ENCODE measurements around the gene MAML3. TPM values are rescaled to one million over a fixed set of nuclear protein-coding genes. Genes with fewer than 3 reads are reported as not detected.
A peak's percentile ranks its signal among the peaks of the same experiment; 100 is the strongest.

The MAML3 gene
- total RNA-seq, 4 donors from 2014 or later = 16.1 to 40.0 (median 18.1) TPM

DNA sequence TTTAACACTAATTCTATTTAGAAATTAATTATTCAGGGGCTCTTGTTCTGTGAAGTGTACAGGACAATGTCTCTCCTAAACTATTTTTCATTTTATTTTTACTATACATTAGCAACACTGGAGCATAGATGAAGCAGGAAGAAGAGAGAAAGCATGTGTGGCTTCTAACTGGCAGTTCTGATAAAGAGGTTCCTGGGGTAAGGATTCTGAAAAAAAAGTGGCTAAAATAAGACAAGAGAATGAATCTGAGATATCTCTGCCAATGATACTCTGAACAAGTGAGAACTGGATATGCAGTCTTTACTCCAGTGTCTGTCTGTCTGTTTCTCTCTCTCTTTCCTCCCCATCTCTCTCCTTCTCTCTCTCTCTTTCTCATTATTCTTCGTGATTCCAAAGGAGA is 125.9 kb downstream of the MAML3 start:
- WGBS, 2 donors (ENCODE audit: low coverage in 1 of 2) = 40 to 83% methylated on average over 1 of the region's 1 CpG
- no peak for DNase-seq
- H3K27ac ChIP-seq = no peak overlapping the region
- in situ Hi-C loops (cut with MboI; ENCODE audit: low pct_ligation_motif_present in 1 of 4, low pct_unique_long_range_greater_than_20kb in 1 of 4, low sequenced_read_pairs in 3 of 4) (no loop called here), intact Hi-C loops (cut with DNase I; ENCODE audit: low total_unique reads) (no loop called here)
- no peak overlapping the region for H3K4me3 ChIP-seq
- H3K4me1 ChIP-seq = peaks cover 0 to 12% (median 4%) of the 10 kb centered on the region in 4 donors
- no peak for TF ChIP-seq POLR2A (IDR thresholded peaks at IDR 0.05)
- no peak for TF ChIP-seq EP300 (IDR thresholded peaks at IDR 0.05; ENCODE audit: low read depth)
- TF ChIP-seq POLR2AphosphoS5 (IDR thresholded peaks at IDR 0.05) = no peak
- TF ChIP-seq, protein P1, sequence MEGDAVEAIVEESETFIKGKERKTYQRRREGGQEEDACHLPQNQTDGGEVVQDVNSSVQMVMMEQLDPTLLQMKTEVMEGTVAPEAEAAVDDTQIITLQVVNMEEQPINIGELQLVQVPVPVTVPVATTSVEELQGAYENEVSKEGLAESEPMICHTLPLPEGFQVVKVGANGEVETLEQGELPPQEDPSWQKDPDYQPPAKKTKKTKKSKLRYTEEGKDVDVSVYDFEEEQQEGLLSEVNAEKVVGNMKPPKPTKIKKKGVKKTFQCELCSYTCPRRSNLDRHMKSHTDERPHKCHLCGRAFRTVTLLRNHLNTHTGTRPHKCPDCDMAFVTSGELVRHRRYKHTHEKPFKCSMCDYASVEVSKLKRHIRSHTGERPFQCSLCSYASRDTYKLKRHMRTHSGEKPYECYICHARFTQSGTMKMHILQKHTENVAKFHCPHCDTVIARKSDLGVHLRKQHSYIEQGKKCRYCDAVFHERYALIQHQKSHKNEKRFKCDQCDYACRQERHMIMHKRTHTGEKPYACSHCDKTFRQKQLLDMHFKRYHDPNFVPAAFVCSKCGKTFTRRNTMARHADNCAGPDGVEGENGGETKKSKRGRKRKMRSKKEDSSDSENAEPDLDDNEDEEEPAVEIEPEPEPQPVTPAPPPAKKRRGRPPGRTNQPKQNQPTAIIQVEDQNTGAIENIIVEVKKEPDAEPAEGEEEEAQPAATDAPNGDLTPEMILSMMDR (IDR thresholded peaks at IDR 0.05) = no peak
- H3K27me3 ChIP-seq = no peaks in the 10 kb centered on the region
- H3K36me3 ChIP-seq = no peaks in the 10 kb centered on the region
- no peaks in the 10 kb centered on the region for H3K9me3 ChIP-seq

DNA sequence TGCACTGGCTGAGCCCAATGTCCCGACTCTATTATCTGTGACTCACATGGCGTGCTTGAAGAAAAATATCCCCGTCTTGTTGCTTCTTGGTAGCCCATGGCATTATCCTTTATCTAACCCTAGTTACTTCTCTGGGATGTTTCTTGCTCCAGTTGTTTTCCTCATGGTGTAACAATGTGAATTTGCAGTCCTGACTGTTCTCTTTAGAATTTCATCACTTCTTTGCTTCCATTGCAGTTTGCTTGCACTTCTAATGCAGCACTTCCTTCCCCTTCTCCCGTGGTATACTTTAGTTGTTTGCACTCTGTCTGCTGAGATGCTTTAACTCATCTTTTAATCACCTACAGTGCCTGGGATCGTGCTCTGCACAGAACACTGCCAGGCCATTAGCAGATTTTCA is 126.9 kb downstream of the MAML3 start:
- H3K36me3 ChIP-seq = no peaks in the 10 kb centered on the region
- H3K27me3 ChIP-seq = no peaks in the 10 kb centered on the region
- TF ChIP-seq POLR2A (IDR thresholded peaks at IDR 0.05) = no peak
- TF ChIP-seq, protein P1 (IDR thresholded peaks at IDR 0.05) = no peak
- no peak for TF ChIP-seq POLR2AphosphoS5 (IDR thresholded peaks at IDR 0.05)
- TF ChIP-seq EP300 (IDR thresholded peaks at IDR 0.05; ENCODE audit: low read depth) = no peak
- no peak for DNase-seq
- no peak overlapping the region for H3K27ac ChIP-seq
- no peaks in the 10 kb centered on the region for H3K9me3 ChIP-seq
- H3K4me3 ChIP-seq = no peak overlapping the region
- WGBS, 2 donors (ENCODE audit: low coverage in 1 of 2) = 70 to 80% methylated on average over 5 of the region's 5 CpGs
- in situ Hi-C loops (cut with MboI; ENCODE audit: low pct_ligation_motif_present in 1 of 4, low pct_unique_long_range_greater_than_20kb in 1 of 4, low sequenced_read_pairs in 3 of 4) = no loop called here
- intact Hi-C loops (cut with DNase I; ENCODE audit: low total_unique reads) = no loop called here
- H3K4me1 ChIP-seq = peaks cover 0 to 22% (median 7%) of the 10 kb centered on the region in 4 donors

DNA sequence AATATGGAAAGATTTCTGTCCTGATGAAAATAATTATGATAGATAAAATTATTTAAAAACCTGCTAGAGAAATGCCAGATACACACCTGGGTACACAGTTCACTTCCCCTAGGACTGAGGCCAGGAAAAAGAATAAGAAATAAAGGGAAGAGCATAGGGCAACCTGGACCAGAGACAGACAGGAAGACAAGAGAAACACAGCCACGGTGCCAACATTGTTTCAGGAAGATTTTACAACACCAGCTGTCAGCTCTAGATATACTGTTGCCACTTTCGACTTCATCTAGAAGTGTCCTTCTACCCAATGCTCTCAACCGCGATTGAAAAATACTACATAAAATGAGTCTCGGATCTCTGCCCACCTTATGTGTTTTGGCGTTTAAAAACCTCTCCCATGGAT is 128.5 kb downstream of the MAML3 start:
- no peaks in the 10 kb centered on the region for H3K27me3 ChIP-seq
- H3K4me1 ChIP-seq = peaks cover 0 to 32% (median 14%) of the 10 kb centered on the region in 4 donors
- no peaks in the 10 kb centered on the region for H3K9me3 ChIP-seq
- TF ChIP-seq EP300 (IDR thresholded peaks at IDR 0.05; ENCODE audit: low read depth) (no peak), POLR2AphosphoS5 (IDR thresholded peaks at IDR 0.05) (no peak)
- no peaks in the 10 kb centered on the region for H3K36me3 ChIP-seq
- WGBS, 2 donors (ENCODE audit: low coverage in 1 of 2) = 27 to 76% methylated on average over 2 to 6 of the region's 6 CpGs
- H3K4me3 ChIP-seq = no peak overlapping the region
- in situ Hi-C loops (cut with MboI; ENCODE audit: low pct_ligation_motif_present in 1 of 4, low pct_unique_long_range_greater_than_20kb in 1 of 4, low sequenced_read_pairs in 3 of 4) = no loop called here
- no peak for DNase-seq
- intact Hi-C loops (cut with DNase I; ENCODE audit: low total_unique reads) = no loop called here
- no peak overlapping the region for H3K27ac ChIP-seq

DNA sequence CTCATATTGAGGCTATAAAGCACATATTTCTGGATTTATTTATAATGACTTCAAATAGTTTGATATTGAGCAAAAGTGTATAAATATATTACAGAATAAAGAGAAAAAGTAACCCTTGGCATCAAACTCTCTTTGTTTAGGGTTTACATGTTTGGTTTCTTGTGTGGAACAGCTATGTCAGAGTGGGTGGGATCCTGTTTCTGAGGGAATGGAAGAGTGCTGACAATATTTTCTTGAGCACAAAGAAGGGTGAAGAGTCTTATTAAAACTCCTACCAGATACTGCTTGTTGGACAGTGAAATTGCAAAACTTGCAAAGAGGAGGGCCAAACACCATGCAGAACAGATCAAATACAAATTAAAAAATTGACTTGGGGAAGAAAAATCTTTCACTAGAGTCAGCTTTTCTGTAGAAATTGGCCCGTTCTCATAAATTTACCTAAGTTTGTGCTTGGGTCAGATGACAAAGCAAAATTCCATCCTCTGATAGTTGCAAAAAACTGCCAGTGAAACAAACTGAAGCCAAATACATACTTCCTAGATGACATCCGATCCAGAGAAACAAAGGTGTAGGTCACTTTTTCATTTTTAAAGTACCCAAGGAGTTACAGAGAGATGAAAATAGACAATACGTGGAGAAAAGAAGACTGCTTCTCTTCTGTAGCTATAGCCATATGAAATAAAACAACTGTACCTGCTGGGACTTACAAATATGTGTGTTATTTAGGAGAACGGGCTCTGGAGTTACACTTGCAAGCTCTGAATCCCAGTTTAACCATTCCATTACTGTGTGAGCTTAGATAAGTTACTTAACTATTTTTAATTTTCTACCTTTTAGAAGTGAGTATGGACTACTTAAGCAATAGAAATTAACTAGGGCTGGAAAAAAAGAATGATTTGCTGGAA is 133.3 kb downstream of the MAML3 start:
- Histone ChIP-seq H3K4me1 (peaks cover 8 to 46% (median 34%) of the 10 kb centered on the region in 4 donors), H3K27me3 (no peaks in the 10 kb centered on the region), H3K4me3 (no peak overlapping the region), H3K27ac (peak overlapping the region; percentile 78 to 85 (median 80)), H3K36me3 (no peaks in the 10 kb centered on the region), H3K9me3 (no peaks in the 10 kb centered on the region)
- DNase-seq = no peak
- 28 to 36% methylated on average over 4 of the region's 4 CpGs for WGBS, 2 donors (ENCODE audit: low coverage in 1 of 2)
- in situ Hi-C loops (cut with MboI; ENCODE audit: low pct_ligation_motif_present in 1 of 4, low pct_unique_long_range_greater_than_20kb in 1 of 4, low sequenced_read_pairs in 3 of 4) = loop anchor here in 2 of 4 donors (25.0 kb wide), 1 partner anchor 242 kb away; no protein-coding TSS in a partner anchor
- intact Hi-C loops (cut with DNase I; ENCODE audit: low total_unique reads) = no loop called here
- TF ChIP-seq EP300 (IDR thresholded peaks at IDR 0.05; ENCODE audit: low read depth) (no peak), POLR2AphosphoS5 (IDR thresholded peaks at IDR 0.05) (no peak), POLR2A (IDR thresholded peaks at IDR 0.05) (no peak)
- TF ChIP-seq, protein P1 (IDR thresholded peaks at IDR 0.05) = no peak

All from transverse colon (tissue), 4 donors.